NCI-H82 treated with DMSO at 0.1 percent for 48 hours (cell line): ENCODE results near the gene UBE2Q1.

Source experiments
- DNase-seq: peaks from one replicate; lab custom pipeline; 2025; ENCODE audit not compliant: unreplicated experiment; lab: John Stamatoyannopoulos, UW

UBE2Q1 gene

DNA sequence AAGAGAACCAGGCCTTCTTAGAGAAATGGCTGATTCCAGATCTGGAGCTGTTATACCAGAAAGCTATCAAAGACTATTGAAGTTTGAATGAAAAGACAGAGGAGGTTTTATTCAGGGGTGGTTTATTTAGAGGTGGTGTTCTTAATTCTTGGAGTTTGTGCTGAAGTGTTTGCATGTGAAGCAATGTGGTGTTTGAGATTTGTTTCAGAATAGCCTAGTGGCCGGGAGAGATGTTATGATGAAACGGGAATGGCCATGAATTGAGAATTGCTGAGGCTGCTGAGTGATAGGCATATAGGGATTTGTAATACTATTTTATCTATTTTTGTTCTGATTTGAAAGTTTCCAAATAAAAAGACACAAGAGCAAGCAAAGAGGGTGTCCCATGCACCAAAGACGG is 45.7 kb downstream of the UBE2Q1 start:
- DNase-seq, result no peak

DNA sequence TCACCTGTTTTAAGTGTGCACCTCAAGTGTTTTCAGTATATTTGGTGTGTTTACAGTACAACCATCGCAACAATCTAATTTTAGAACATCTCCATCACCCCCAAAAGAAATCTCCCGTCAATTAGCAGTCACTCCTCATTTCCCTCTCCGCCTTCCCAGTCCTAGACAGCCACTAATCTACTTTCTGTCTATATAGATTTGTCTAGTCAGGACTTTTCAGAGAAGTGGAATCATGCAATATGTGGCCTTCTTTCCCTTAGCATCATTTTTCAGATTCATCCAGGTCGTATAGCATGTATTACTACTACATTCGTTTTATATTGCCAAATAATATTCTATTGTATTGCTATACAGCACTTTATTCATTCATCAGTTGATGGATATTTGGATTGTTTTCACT is 54.6 kb downstream of the UBE2Q1 start:
- DNase-seq, result no peak

DNA sequence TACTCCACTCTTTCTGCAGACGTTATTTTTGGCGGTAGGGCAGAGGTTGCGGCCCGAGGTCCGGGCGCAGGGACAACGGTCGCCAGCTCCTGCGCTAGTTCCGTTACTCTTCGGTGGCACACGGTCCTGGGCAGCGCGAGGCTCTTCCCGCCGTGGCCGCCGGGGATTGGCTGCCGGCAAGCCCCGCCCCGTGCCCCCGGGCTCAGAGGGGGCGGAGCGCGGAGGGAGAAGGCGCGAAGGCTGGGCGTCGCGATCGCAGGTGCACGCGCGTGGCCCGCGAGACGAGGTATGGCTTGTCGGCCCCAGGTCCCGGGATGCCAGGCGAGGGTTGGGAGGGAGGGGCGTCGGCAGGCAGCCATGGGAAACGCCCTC is 55.7 kb downstream of the UBE2Q1 start:
- DNase-seq, result no peak

DNA sequence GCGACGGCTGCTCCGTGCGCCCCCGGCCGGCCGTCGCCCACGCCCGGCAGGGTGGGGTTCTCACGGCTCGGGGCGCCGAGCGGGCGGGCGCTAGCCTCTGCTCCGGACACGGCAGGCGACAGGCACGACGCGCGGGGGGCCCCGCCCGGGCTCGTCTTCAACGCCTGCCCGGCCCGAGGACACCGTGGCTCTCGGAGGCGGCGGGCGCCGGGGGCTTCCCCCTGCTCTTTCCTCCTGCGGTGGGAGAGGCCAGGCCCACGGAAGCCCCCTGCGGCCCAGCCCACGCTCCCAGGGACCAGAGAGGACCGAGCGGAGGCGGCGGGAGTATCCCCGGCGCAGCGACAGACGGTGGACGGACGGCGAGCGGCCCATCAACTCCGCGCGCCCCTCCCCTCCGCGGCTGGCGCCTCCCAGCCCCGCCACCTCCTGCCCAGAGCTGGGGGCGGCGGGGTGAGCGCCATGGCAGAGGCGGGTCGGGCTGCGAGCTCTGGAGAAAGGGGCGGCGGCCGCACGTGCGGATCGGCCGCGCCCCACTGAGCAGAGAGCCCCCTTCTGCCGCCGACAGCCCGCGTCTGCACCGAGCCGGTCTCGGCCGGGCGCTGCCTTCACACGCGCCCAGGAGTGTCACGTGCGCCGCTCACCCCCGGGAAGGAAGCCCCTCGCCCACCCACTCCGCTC is 56.3 kb downstream of the UBE2Q1 start, which contains the start of the genes SHE and TDRD10:
TSS of gene SHE (minus strand) at position 347 of the 678 bp plus-strand sequence. CDS start 386 bp downstream, outside the sequence.
TSS of gene TDRD10 (plus strand) at position 154 of the 678 bp plus-strand sequence. CDS start 4,685 bp downstream, outside the sequence.
- no peak for DNase-seq

DNA sequence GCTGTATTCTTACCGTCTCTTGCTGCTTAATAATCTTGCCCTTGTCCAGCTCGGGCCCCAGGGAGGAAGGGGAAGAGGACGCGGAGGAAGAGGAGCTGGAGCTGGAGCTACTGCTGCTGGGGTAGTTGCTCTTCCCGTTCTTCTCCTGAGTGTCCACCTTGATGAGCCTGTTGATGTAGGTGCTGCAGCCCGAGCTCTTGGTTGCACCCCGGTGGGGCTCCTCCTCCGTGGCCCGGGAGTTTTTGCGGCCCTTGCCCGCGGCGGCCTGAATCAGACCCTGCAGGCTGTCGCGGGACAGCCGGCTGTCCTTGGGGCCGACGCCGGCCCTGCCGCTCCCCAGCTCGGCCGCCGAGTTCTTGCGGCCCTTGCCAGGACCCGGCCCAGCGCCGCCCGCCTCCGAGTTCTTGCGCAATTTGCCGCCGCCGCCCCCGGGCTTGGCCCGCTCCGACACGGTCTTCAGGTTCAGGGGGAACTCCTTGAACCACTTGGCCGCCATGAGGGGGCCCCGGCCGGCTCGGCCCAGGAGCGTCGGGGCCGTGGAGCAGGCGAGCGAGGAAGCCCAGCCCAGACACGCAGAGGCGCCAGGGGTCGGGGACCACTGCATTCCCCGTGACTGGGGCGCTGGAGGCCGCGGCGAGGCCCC is 56.9 kb downstream of the UBE2Q1 start:
- no peak for DNase-seq

DNA sequence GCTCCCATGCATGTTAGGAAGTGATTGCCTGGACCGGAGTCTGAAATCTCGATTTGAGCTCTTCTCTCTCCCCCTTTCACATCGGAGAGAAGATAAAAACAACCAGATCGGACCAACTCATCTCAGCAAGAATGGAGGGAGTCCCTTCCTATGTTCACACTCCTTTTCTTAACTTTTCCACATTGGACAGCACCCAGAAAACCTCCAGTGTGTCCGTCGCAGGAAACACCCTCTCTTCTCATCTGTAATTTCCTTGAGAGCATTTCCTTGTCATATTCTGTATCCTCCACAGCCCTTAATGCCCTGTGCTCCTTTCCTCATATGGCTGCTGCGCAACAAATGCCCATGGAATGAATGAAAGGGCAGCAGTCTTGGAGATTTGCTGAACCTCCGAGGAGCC is 57.9 kb downstream of the UBE2Q1 start:
- DNase-seq, result no peak

DNA sequence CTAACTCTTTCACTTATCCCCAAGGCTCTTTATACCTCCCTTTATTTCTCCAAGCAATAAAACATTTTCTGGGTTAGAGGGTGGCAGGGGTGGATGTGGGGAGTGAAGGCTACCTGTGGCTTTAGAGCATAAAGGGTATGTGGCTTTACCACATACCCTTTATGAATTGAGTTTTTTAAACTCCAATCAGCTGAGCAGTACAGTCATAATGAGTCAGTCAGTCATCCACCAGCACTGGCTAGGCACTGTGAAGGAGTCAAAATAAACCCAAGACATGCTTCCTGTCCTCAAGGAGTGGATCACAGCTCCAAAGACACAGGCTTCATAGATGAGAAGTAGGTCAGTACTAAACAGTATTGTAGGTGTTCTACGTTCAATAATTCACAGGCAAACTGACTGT is 59.0 kb downstream of the UBE2Q1 start:
- no peak for DNase-seq
